Activated CD4-positive, alpha-beta T cell treated with anti-CD3 and anti-CD28 coated beads, Interleukin-2, amount 50 U/mL, for 4 hours (primary cell): ENCODE results near the gene PHACTR2.
"Not testable (repeated sequence)": the region's sequence is repeated elsewhere in the genome, so short reads cannot be mapped to it uniquely, and the experiment has no call there.

Experiments
- DNase-seq, 2 experiments: peaks; one replicate each; pipeline ENCODE4 v3.0.0-alpha.2; 2020

Gene PHACTR2

GRCh38 chr6:143773506-143774150 lies 95.9 kb downstream of the PHACTR2 start:
- no peak for DNase-seq

GRCh38 chr6:143774347-143774746 lies 96.6 kb downstream of the PHACTR2 start:
- DNase-seq: no peak

- no peak for DNase-seq
Observed at GRCh38 chr6:143775336-143775735, 97.6 kb downstream of the PHACTR2 start.

GRCh38 chr6:143778926-143779325 lies 101.2 kb downstream of the PHACTR2 start:
- DNase-seq: no peak

- DNase-seq: no peak
Observed at GRCh38 chr6:143782481-143782880, 104.7 kb downstream of the PHACTR2 start.

GRCh38 chr6:143783077-143783476 lies 105.3 kb downstream of the PHACTR2 start:
- DNase-seq: no peak

- no peak for DNase-seq
Observed at GRCh38 chr6:143784316-143784715, 106.6 kb downstream of the PHACTR2 start.

- not testable (repeated sequence) for DNase-seq
Observed at GRCh38 chr6:143786371-143786770, 108.6 kb downstream of the PHACTR2 start.

- DNase-seq: no peak
Observed at GRCh38 chr6:143792402-143793279, 114.9 kb downstream of the PHACTR2 start.

GRCh38 chr6:143793280-143793619 lies 115.5 kb downstream of the PHACTR2 start:
- DNase-seq: no peak

GRCh38 chr6:143796551-143796950 lies 118.8 kb downstream of the PHACTR2 start:
- DNase-seq: not testable (repeated sequence)

GRCh38 chr6:143798487-143798886 lies 120.7 kb downstream of the PHACTR2 start:
- DNase-seq: not testable (repeated sequence)

GRCh38 chr6:143802833-143803565 lies 125.2 kb downstream of the PHACTR2 start:
- no peak for DNase-seq

GRCh38 chr6:143803769-143804568 lies 126.2 kb downstream of the PHACTR2 start:
- DNase-seq: no peak

- DNase-seq: no peak
Observed at GRCh38 chr6:143804835-143805239, 127.1 kb downstream of the PHACTR2 start.

GRCh38 chr6:143806282-143807102 lies 128.7 kb downstream of the PHACTR2 start:
- DNase-seq: peak; percentile 70 to 73

GRCh38 chr6:143807103-143807772 lies 129.5 kb downstream of the PHACTR2 start:
- DNase-seq: no peak

- DNase-seq: no peak
Observed at GRCh38 chr6:143810745-143811144, 133.0 kb downstream of the PHACTR2 start.

GRCh38 chr6:143811501-143812157 lies 133.9 kb downstream of the PHACTR2 start:
- no peak for DNase-seq

GRCh38 chr6:143817621-143818020 lies 139.9 kb downstream of the PHACTR2 start:
- DNase-seq: no peak

GRCh38 chr6:143821359-143821758 lies 143.6 kb downstream of the PHACTR2 start:
- DNase-seq: no peak
